NCI-H526 (cell line): ENCODE data around the gene INPP5E.
"Not testable (repeated sequence)": the region's sequence is repeated elsewhere in the genome, so short reads cannot be mapped to it uniquely, and the experiment has no call there.

Experiments
- DNase-seq, 2 experiments: peaks; one replicate each; lab custom pipeline; 2025; lab: John Stamatoyannopoulos, UW

INPP5E gene

DNA sequence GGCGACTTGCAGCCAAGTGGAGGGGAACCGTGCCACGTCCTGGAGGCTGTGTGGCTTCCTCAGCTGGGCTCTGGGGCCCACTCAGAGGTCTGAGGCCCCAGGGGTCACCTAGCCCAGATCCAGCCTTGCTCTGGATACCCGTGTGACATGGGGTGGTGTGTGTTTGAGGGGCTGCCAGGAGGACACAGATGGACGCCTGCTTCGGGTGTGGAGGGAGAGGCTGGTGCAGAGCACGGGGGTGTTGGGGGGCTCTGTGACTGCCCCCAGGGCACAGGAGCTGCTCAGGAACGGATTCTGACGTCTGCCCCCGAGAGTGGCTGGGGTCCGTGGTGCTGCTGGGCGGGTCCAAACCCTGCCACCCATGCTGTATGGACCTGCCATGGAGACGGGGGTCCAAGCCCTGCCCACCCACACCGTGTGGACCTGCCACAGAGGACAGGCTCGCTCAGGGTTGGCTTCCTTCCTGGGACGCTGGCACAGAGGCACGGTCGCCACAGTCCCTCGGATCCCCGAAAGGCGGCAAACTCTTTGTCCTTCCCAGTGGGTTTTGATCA, 10.5 kb downstream of the INPP5E start:
- DNase-seq: no peak

DNA sequence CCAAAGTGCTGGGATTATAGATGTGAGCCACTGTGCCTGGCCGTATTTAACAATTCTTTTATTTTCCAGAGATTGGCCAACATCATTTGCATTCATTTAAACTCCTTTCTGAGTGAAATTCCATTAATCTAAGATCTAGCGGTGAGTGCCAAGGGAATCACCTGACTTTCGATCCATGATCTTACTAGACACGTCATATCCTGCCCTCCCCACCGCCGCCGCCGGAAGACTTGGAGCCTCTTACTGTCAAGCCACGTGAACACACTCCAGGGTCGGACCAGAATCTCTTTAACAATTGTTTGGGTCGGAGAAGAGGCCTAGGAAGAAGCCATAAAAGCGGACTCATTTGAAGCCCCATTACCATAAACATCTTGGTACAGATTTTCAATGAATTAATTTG, 12.9 kb downstream of the INPP5E start:
- no peak for DNase-seq

DNA sequence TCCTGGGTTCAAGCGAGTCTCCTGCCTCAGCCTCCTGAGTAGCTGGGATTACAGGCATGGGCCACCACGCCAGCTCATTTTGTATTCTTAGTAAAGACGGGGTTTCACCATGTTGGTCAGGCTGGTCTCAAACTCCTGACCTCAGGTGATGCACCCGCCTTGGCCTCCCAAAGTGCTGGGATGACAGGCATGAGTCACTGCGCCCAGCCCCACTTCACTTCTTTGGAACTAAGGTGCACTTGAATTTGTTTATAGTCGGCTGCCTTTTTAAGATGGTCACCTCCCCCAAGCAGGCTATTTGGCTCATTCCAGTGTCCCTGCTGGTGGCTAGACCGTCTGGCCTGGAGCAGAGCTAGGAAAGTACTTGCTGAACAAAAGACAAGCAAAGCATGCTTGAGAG, 14.3 kb downstream of the INPP5E start:
- not testable (repeated sequence) for DNase-seq

DNA sequence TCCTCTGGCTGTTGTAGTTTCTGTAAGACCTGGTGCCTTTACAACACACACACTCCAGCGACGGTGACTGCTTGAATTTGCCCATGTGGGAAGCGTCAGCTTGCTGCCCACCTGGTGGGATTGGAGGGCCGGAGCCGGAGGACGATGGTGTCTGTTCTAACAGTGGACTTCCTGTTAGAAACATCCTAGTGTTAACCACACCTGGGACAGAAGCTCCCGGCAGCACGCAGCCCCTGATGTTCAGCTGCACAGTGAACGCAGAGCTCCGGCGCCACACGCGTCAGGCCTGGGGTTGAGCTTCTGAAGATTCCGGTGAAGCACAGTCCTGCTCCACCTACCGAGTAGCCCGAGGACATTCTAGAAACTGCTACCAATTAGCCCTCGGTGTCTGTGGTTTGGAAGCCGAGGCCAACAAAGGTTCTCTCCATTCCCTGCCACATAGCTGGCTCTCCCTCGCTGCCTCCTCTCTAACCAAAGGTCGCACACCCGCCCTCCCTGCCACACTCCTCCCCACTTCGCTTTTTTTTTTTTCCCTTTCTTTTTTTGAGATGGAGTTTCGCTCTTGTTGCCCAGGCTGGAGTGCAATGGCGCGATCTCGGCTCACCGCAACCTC, 14.8 kb downstream of the INPP5E start:
- no peak for DNase-seq

DNA sequence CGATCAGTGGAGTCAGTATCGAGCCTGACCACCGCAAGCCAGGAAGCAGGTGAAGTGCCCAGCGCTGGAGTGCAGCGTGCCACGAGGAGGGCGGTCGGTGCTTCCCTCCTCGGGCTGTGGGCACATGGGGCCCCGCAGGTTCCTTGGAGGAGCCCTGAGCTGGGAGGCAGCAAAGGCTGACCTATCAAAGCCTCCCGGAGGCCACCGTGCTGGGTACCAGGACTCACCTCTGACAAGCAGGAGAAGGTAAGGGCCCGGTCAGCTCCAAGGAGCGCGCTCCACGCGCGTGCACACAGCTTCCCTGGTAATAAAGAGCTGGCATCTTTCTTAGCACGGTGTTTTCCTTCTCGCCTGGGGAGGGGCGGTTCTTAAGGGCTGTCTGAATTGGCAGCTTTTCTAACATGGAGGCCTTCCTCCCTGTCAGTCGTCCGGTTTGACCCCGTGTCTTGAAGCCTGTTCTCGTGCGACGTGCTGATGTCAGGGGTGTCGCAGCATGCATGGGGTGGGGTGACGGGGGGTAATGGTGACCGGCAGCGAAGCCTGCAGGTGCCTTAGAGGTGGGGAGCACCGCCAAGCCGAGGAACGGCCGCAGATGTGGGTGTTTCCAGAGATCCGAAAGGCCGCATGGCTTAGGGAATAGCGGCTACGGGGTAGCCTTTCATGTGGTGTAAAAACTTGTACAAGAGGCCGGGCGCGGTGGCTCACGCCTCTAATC, 16.1 kb downstream of the INPP5E start:
- no peak for DNase-seq

DNA sequence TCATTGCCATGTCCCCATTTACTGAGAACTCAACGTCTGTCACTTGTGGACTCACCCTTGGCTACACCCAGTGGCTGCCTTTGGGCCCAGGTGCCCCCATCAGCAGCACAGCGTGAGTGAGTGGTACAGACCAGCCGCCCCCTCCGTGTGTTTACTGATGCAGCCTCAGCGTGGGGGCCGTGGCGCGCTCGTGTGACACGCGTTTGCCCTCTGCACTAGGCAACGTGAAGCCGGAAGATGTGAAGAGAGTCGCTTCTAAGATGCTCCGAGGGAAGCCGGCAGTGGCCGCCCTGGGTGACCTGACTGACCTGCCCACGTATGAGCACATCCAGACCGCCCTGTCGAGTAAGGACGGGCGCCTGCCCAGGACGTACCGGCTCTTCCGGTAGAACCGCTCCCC, 16.8 kb downstream of the INPP5E start:
- no peak for DNase-seq

DNA sequence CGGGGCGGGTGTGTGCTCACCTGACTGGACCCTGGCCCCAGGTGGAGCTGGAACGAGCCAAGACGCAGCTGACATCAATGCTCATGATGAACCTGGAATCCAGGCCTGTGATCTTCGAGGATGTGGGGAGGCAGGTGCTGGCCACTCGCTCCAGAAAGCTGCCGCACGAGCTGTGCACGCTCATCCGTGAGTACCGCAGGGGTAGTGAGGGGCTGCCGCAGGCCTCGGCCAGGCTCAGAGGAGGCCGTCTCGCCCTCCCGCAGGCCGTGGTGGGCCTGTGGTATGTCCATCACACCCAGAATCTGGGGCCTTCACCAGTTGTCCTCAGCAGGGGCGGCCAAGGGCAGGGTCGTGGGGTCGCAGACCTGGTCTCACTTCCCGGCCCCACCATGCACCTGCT, 17.9 kb downstream of the INPP5E start:
- DNase-seq: no peak

DNA sequence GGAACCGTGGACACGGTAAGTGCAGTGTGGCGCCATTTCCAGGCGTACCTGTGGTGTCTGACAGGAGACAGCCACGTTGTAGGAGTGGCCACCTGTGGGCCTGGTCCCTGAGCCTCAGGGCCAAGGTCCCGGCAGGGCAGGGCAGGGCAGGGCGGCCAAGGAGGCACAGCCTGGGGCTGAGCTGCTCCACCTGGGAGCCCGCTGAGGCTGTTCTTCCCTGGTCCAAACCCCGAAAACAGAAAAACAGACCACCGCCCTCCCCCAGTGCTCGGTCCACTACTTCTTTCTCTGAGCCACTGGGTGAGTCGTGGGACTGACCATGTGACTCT, 20.6 kb downstream of the INPP5E start:
- no peak for DNase-seq

DNA sequence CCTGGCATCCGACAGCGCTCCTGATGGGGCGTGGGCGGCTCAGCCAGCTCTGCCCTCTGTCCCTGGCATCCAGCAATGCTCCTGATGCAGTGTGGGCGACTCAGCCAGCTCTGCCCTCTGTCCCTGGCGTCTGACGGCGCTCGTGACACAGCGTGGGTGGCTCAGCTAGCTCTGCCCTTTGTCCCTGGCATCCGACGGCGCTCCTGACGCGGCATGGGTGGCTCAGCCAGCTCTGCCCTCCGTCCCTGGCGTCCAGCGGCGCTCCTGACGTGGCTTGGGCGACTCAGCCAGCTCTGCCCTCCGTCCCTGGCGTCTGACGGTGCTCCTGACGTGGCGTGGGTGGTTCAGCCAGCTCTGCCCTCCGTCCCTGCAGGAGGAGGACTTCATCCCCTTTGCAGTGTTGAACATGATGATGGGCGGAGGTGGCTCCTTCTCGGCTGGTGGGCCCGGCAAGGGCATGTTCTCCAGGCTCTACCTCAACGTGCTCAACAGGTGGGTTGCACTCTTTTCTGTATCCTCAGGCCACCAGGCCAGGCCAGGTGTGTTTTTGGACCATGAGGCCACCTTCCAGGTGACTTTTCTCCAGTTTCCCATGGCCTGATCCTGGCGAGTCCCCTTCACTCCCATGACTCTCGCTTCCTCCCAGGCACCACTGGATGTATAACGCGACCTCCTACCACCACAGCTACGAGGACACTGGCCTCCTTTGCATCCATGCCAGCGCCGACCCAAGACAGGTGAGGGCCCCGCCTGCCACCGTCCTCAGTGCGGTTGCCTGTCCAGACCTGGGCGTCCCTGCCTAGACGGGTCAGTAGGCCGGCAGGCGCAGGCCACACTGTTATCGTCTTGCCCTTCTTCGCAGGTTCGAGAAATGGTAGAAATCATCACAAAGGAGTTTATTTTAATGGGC, 21.2 kb downstream of the INPP5E start:
- DNase-seq: no peak

DNA sequence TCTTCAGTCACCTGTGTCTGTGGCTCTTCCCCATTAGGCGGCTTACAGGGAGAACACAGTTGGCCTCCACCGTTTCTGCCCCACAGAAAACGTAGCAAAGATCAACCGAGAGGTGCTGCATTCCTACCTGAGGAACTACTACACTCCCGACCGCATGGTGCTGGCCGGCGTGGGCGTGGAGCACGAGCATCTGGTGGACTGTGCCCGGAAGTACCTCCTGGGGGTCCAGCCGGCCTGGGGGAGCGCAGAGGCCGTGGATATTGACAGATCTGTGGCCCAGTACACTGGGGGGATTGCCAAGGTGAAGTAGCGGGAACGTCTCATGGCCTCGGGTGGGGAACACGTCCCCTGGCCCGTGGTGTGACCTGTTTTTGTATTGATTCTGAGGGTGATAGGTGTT, 22.7 kb downstream of the INPP5E start:
- DNase-seq: no peak

DNA sequence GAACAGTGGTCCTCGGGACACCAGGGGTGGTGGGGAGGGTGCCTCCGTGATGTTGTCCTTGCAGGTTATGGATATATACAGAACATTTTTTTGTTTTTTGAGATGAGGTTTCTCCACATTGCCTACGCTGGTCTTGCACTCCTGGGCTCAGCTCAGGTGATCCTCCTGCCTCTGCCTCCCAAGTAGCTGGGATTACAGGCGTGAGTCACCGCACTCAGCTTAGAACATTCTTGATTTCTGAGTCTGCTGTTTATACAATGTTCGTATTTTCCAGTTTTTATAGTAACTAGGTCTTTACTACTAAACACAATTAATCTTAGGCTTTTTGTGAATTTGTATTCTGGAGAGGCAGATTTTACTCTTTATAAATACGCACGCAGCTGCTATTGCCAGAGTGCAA, 23.2 kb downstream of the INPP5E start:
- no peak for DNase-seq

DNA sequence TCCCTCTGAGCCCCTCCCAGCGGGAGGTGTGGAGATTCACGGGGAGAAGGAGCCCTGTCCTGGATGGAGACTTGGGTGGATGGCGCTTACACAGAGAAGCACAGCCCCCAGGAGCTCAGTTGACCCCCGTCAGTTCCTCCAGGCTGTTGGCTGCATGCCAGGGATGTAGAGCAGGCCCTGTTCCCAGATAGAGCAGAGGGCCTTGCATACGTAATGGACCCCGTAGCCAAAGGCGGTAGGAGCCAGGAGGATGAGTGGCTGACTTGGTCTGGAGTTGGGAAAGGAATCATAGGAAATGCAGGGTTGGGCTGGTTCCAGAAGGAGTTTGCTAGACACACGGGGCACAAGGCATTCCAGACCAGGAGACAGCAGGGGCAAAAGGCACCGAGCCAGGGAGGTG, 26.7 kb downstream of the INPP5E start:
- DNase-seq: no peak

DNA sequence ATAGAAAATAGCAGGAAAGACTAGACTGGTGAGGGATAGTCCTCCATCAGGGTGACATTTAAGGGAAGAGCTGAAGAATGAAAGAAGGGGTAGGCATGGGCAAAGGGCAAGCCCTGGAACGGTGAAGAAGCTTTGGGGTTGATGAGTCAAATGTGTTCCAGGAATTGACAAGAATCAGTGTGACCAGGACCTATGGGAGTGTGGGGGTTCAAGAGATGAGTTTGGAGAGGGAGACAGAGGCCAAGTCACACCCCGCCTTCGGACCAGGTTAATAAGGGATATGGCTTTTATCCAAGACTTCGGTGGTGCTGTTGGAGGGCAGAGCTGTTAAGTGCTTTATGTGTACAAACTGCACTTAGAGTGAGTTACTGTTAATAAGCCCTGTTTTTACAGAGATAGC, 28.3 kb downstream of the INPP5E start:
- DNase-seq: no peak

DNA sequence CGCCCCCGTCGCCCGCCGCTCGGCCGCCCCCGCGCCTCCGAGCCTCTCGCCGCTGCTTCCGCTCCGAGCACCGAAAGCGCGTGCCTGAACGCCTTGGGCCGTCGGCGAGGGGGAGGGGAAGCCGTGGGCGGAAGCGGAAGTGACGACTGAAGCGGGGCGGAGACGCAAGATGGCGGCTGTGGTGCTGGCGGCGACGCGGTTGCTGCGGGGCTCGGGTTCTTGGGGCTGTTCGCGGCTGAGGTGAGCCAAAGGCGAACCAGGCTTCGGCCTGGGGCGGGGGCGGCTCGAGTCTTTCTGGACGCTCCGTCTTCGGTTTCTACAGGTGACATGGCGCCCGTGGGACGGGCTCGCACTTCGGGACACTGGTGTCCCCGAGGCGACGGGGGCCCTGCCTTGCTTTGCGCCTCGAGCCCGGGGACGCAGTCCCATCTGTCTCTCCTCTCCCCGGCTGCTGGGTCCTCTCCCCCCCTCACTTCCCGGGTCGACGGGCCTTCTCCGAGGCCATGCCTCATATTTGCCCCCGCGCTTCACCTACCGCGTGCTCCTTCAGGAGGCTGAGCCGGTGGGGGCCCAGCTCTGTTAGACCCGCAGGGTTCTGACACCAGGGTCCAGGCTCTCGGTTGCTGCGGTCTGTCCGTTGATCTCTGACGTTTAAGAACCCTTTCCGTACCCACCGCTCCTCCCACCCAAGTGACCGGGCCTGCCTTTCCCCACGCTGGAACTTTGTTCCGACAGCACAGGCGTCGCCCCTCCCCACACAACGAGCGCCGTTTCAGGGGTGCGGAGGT, 29.0 kb downstream of the INPP5E start, which contains the start of the genes ENTR1 and PMPCA:
TSS of gene ENTR1 (minus strand) at position 115 of the 788 bp plus-strand sequence. CDS start 217 bp downstream, outside the sequence.
TSS of gene PMPCA (plus strand) at position 159 of the 788 bp plus-strand sequence. CDS start at position 170, 11 bp downstream.
- DNase-seq: peak in 1 of 2 experiments; percentile 90

DNA sequence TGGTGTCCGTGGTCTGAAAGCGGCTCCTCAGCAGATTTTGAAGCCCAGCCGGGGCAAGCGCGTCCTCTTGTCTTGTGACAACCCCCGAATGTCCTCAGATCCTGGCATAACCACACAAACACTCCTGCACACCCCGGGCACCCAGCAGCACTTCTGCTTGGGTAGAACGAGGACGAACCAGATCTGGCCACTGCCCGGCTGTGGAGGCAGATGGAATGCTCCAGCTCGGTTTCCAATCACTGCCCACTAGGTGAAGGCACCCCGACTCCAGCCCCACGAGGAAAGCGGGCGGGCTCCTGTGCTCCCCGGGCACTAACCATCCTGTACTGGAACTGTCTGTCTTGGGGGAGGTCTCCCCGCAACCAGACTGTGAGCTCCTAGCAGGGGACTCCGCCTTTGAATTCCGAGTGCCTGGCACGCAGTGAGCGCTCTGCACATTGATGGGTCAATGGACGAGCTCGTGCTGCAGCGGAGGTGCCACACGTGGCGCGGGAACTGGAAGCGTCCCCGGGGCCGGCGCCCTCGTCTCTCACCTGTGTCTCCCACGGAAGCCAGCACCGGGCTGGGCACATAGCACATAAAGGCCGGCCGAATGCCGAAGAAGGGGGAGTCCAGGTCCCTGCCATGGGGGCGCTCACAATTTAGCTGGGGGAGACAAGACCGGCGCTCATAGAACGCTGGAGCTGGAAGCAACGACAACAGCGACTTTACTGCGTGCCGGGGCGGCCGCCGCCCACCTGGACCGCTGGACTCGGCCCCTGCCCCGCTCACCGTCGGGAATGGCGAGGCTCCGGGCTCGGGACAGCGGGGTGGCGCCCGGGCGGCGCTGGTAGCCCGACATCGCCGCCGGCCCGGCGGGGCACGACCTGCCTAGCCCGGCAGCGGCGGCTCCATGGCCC, 29.8 kb downstream of the INPP5E start:
- peak in 1 of 2 experiments; percentile 14 for DNase-seq

DNA sequence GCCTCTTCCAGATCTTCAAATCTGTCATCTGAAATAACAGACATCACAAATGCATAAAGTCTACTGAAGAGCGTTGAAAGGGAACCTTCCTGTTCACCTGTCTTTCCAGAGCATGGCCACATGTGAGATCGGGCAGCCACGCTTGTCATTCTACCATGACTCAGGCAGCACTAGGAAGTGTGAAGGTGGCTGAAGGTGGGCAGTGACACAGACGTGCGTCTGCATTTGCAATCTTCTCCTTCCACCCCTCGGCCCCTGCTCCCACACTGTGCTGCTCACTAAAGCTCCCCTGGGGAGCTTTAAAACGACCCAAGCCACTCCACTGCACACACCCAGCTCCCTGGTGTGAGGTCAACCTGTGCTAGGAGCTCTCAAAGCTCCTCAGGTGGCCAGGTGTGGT, 31.7 kb downstream of the INPP5E start:
- DNase-seq: no peak

DNA sequence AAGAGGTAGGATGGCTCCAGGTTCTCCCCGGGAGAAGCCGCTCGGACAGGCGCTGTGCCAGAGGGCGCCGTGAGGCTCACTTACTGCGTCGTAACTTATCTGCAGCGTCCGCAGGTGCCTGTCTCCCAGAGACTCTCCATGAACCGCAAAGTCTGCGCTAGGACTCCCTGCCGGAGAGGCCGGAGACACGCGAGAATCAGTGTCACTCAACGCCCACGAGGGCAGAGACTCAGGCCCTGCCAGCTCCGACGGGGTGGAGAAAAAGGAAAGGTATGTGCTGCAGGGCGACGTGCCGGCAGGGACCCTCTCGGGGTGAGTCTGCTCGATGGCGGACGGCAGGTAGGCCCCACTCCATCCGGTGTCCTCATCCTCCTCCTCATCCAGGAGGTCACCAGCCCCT, 32.6 kb downstream of the INPP5E start:
- not testable (repeated sequence) for DNase-seq

DNA sequence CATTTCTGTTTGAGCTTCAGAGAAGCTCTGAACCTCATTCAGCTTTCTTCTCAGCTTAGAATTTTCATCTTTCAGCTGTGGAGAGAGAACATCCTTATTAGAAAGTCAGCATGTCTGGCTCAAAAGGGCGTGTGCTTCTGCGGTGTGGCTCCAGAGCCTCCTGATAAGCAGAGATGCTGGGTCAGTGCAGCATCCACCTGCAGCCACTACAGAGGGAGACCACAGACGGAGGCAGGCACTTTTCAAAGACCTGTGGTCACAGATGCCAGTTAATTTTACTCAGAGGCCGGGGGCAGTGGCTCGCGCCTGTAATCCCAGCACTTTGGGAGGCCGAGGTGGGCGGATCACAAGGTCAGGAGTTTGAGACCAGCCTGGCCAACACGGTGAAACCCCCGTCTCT, 33.7 kb downstream of the INPP5E start:
- not testable (repeated sequence) for DNase-seq

DNA sequence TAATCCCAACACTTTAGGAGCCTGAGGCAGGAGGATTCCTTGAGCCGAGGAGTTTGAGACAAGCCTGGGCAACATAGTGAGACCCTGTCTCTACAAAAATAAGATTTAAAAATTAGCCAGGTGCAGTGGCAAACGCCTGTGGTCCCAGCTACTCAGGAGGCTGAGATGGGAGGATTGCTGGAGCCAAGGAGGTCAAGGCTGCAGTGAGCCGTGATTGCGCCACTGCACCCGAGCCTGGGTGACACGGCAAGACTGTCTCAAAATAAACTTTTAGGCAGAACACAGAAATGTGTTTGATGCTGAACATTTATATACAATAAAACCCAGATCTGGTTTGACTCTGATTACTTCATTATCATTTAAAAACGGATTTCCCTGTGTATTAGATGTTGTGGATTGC, 34.2 kb downstream of the INPP5E start:
- no peak for DNase-seq

DNA sequence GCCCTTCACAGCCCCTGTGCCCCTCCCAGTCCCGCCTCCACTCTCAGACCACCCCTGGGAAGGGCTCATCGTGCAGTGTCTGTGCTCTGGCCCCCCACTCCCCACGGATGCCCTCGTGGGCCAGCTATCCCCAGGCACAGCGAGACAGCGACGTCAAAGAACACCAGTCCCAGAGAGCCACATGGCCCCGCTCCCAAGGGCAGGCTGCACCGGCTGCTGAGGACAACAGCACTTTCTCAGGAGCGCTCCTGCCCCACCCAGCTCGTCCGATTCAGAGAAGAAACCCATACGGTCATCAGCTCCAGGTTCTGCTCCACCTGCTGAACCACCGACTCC, 34.9 kb downstream of the INPP5E start:
- no peak for DNase-seq
